GM12878 (cell line): ENCODE data around the gene GSG1L2. TPM values are rescaled to one million over a fixed set of nuclear protein-coding genes. Genes with fewer than 3 reads are reported as not detected.

Experiments used
- ATAC-seq: fragments of 200-7000 bp; cut with Tn5 transposase; 3 replicates; pipeline ENCODE4 v1.9.1; 2020; ENCODE audit warnings: mild to moderate bottlenecking, moderate library complexity
- BruUV-seq: library from RNA; stranded (reverse); fragments of 400-500 nt; replicated peaks from 2 replicates; lab custom pipeline; 2021; lab: Mats Ljungman, UMichigan
- CTCF ChIA-PET: fragments of 300-600 bp; sonication (Branson Sonifier 250); formaldehyde crosslinking; extraction: SDS; loops from one replicate; lab custom pipeline; 2021; ENCODE audit warnings: inconsistent platforms; lab: Yijun Ruan, JAX
- POLR2A ChIA-PET: fragments of 350-600 bp; formaldehyde crosslinking; extraction: SDS; loops from one replicate; lab custom pipeline; 2021; ENCODE audit warnings: inconsistent platforms; lab: Charles Lee
- RAD21 ChIA-PET: fragments of 300-600 bp; sonication (Branson Sonifier 250); formaldehyde crosslinking; loops from one replicate; lab custom pipeline; 2023; ENCODE audit warnings: antibody characterized with exemption; ENCODE audit not compliant: unreplicated experiment; lab: Charles Lee
- SMC1A ChIA-PET: fragments of 300-600 bp; sonication (Branson Sonifier 250); formaldehyde crosslinking; loops from one replicate; lab custom pipeline; 2023; ENCODE audit not compliant: unreplicated experiment, uncharacterized antibody; lab: Charles Lee
- DNase-seq: peaks from one replicate; pipeline ENCODE4 v3.0.0-alpha.2; 2011; ENCODE audit warnings: low read depth, low spot score
- FAIRE-seq: peaks from 3 replicates; lab custom pipeline; 2011; peaks lifted over from hg19 to GRCh38; lab: Jason Lieb, UNC
- H2AFZ ChIP-seq: 2 replicates; pipeline ENCODE4 v1.6.0; 2011; ENCODE audit warnings: low read depth, low read length, control low read depth; ENCODE audit not compliant: control insufficient read depth
- H3K27ac ChIP-seq: 2 replicates; pipeline ENCODE4 v1.5.1; 2011; ENCODE audit warnings: control low read depth; ENCODE audit not compliant: control insufficient read depth, insufficient read depth
- H3K27me3 ChIP-seq, 2 experiments: replicated peaks in 1 of 2; 2 replicates each; pipeline versions ENCODE4 v1.6.0 to v1.6.1; 2011; ENCODE audit warnings: low read length in 1 of 2; ENCODE audit not compliant: control insufficient read depth in 2 of 2, insufficient read depth in 2 of 2
- H3K36me3 ChIP-seq, 2 experiments: 2 replicates each; pipeline ENCODE4 v1.5.1; 2011; ENCODE audit warnings: low read length in 1 of 2; ENCODE audit not compliant: control insufficient read depth in 2 of 2, insufficient read depth in 2 of 2
- H3K4me1 ChIP-seq: 2 replicates; pipeline ENCODE4 v1.6.1; 2011; ENCODE audit warnings: mild to moderate bottlenecking, low read length, moderate library complexity, mixed read lengths; ENCODE audit not compliant: control insufficient read depth, insufficient read depth
- H3K4me2 ChIP-seq: 2 replicates; pipeline ENCODE4 v1.6.0; 2011; ENCODE audit warnings: control low read depth; ENCODE audit not compliant: control insufficient read depth, insufficient read depth
- H3K4me3 ChIP-seq: fragments of 200-600 bp; sonication (generic); 2 replicates; pipeline ENCODE4 v1.5.1; 2016
- H3K79me2 ChIP-seq: 2 replicates; pipeline ENCODE4 v1.6.0; 2011; ENCODE audit warnings: low read length; ENCODE audit not compliant: control insufficient read depth, insufficient read depth
- H3K9ac ChIP-seq: 2 replicates; pipeline ENCODE4 v1.8.0; 2011; ENCODE audit warnings: low read length, control low read depth, mixed read lengths; ENCODE audit not compliant: control insufficient read depth, insufficient read depth
- H3K9me3 ChIP-seq: replicated peaks from 3 replicates; pipeline ENCODE4 v1.5.1; 2011; ENCODE audit warnings: mild to moderate bottlenecking, low read length; ENCODE audit not compliant: control insufficient read depth, insufficient read depth
- H4K20me1 ChIP-seq: 2 replicates; pipeline ENCODE4 v1.6.0; 2011; ENCODE audit not compliant: control insufficient read depth, insufficient read depth
- E2F8 ChIP-seq: fragments of 450-650 bp; IDR thresholded peaks from 2 replicates; pipeline ENCODE4 v1.6.1; 2018; ENCODE audit warnings: mild to moderate bottlenecking, low read depth, moderate library complexity; ENCODE audit not compliant: partially characterized antibody
- FOXM1 ChIP-seq: IDR thresholded peaks from 2 replicates; pipeline ENCODE4 v1.6.1; 2012; ENCODE audit warnings: low read depth, mild to moderate bottlenecking, inconsistent platforms, low read length, moderate library complexity
- HCFC1 ChIP-seq: fragments of 150-350 bp; IDR thresholded peaks from 2 replicates; pipeline ENCODE4 v1.6.1; 2014; ENCODE audit warnings: low read length
- HDGF ChIP-seq: fragments of 450-650 bp; IDR thresholded peaks from 2 replicates; pipeline ENCODE4 v1.6.1; 2016; ENCODE audit warnings: antibody characterized with exemption
- JUND ChIP-seq: IDR thresholded peaks from 2 replicates; pipeline ENCODE4 v1.6.1; 2012; ENCODE audit warnings: low read depth, mild to moderate bottlenecking, low read length, improper control_type of control experiment, moderate library complexity
- POLR2A ChIP-seq: IDR thresholded peaks from 2 replicates; pipeline ENCODE4 v1.6.1; 2011; ENCODE audit warnings: low read depth, mild to moderate bottlenecking, low read length
- RB1 ChIP-seq: fragments of 450-650 bp; formaldehyde crosslinking; IDR thresholded peaks from 2 replicates; pipeline ENCODE4 v1.6.1; 2017; ENCODE audit warnings: mild to moderate bottlenecking, borderline replicate concordance
- SIX5 ChIP-seq: IDR thresholded peaks from 2 replicates; pipeline ENCODE4 v1.6.1; 2011; ENCODE audit warnings: mild to moderate bottlenecking, low read depth, low read length, moderate library complexity; ENCODE audit not compliant: severe bottlenecking
- SMARCA5 ChIP-seq: fragments of 450-650 bp; IDR thresholded peaks from 2 replicates; pipeline ENCODE4 v1.6.1; 2017; ENCODE audit warnings: mild to moderate bottlenecking
- SPI1 ChIP-seq: IDR thresholded peaks from 2 replicates; pipeline ENCODE4 v1.6.1; 2011; ENCODE audit warnings: low read depth, mild to moderate bottlenecking, low read length, moderate library complexity, borderline replicate concordance; ENCODE audit not compliant: insufficient read depth
- SUPT20H ChIP-seq: IDR thresholded peaks from 2 replicates; pipeline ENCODE4 v1.6.1; 2011; ENCODE audit warnings: low read depth, mild to moderate bottlenecking, low read length, moderate library complexity, borderline replicate concordance; ENCODE audit not compliant: control insufficient read depth
- TCF12 ChIP-seq: IDR thresholded peaks from 2 replicates; pipeline ENCODE4 v1.6.1; 2011; ENCODE audit warnings: low read depth, mild to moderate bottlenecking, low read length
- ZNF622 ChIP-seq: fragments of 450-650 bp; IDR thresholded peaks from 2 replicates; pipeline ENCODE4 v1.6.1; 2017; ENCODE audit warnings: mild to moderate bottlenecking, inconsistent platforms
- WGBS: methylation state at CpG from one replicate; pipeline ENCODE4 v1.1.6; 2016; ENCODE audit warnings: low lambda C conversion rate; ENCODE audit not compliant: insufficient replicate concordance, insufficient coverage; ENCODE audit errors: missing lambda C conversion rate; 5-methylcytosine and 5-hydroxymethylcytosine counted together
- in situ Hi-C: fragments of 300-500 bp; cut with MboI; formaldehyde crosslinking; loops from 9 replicates; pipeline ENCODE4 v1.14.3; 2018; ENCODE audit warnings: mixed read lengths
- intact Hi-C: fragments of 100-400 bp; cut with micrococcal nuclease; formaldehyde crosslinking; loops from one replicate; pipeline ENCODE4 v1.14.2; 2022; ENCODE audit not compliant: unreplicated experiment
- polyA plus RNA-seq, 11 experiments: library from polyadenylated mRNA; depleted of rRNA in 4 of 11; unstranded in 6 of 11; stranded (reverse) in 5 of 11; fragments of >200 nt; fragmentation: Nextera tagmentation in 4 of 11; fragmentation: Illumina TruSeq in 1 of 11; extraction: Ambion mirVana in 4 of 11; extraction: Trizol in 1 of 11; gene quantifications; 1 replicate in 1 of 11; 2 replicates in 10 of 11; pipeline versions ENCODE4 v1.2.1 to v1.2.3, GENCODE V29; 2011 to 2016; ENCODE audit warnings: inconsistent platforms in 2 of 11, missing spikeins in 2 of 11, low read depth in 1 of 11
- total RNA-seq, 4 experiments: library from RNA; depleted of rRNA in 3 of 4; stranded (reverse); fragments of >200 nt in 3 of 4; fragmentation: Illumina TruSeq in 1 of 4; extraction: Trizol in 1 of 4; gene quantifications; 2 replicates each; pipeline versions ENCODE4 v1.2.1 to v1.2.3, GENCODE V29; 2013 to 2021
- TF ChIP-seq, protein P1 (sequence below), 3 experiments: IDR thresholded peaks in 2 of 3; conservative IDR thresholded peaks in 1 of 3; 2 replicates each; pipeline ENCODE4 v1.5.1; 2011; ENCODE audit warnings: low read depth in 3 of 3, low read length in 3 of 3, mild to moderate bottlenecking in 3 of 3, control low read depth in 2 of 3, moderate library complexity in 2 of 3, inconsistent platforms in 1 of 3, mixed read lengths in 1 of 3; ENCODE audit not compliant: control insufficient read depth in 2 of 3, insufficient read depth in 1 of 3; ENCODE audit errors: extremely low read depth in 1 of 3
- TF ChIP-seq, protein P2 (sequence below): fragments of 450-650 bp; IDR thresholded peaks from 2 replicates; pipeline ENCODE4 v1.6.1; 2017; ENCODE audit warnings: mild to moderate bottlenecking, moderate library complexity

Gene GSG1L2
- total and polyA plus RNA-seq, 10 of the 15 experiments (the other 5 are each of a cell fraction or from before 2014, with no cell fraction given), result not detected

- TF ChIP-seq, protein P1, sequence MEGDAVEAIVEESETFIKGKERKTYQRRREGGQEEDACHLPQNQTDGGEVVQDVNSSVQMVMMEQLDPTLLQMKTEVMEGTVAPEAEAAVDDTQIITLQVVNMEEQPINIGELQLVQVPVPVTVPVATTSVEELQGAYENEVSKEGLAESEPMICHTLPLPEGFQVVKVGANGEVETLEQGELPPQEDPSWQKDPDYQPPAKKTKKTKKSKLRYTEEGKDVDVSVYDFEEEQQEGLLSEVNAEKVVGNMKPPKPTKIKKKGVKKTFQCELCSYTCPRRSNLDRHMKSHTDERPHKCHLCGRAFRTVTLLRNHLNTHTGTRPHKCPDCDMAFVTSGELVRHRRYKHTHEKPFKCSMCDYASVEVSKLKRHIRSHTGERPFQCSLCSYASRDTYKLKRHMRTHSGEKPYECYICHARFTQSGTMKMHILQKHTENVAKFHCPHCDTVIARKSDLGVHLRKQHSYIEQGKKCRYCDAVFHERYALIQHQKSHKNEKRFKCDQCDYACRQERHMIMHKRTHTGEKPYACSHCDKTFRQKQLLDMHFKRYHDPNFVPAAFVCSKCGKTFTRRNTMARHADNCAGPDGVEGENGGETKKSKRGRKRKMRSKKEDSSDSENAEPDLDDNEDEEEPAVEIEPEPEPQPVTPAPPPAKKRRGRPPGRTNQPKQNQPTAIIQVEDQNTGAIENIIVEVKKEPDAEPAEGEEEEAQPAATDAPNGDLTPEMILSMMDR (IDR thresholded peaks at IDR 0.05 in 2 of 3, conservative IDR thresholded peaks at IDR 0.05 in 1 of 3; ENCODE audit: control insufficient read depth in 2 of 3, extremely low read depth in 1 of 3, insufficient read depth in 1 of 3, low read depth in 3 of 3, low read length in 3 of 3), result no peak
- TF ChIP-seq RB1 (no peak), FOXM1 (no peak), TCF12 (no peak)
- TF ChIP-seq, protein P2, sequence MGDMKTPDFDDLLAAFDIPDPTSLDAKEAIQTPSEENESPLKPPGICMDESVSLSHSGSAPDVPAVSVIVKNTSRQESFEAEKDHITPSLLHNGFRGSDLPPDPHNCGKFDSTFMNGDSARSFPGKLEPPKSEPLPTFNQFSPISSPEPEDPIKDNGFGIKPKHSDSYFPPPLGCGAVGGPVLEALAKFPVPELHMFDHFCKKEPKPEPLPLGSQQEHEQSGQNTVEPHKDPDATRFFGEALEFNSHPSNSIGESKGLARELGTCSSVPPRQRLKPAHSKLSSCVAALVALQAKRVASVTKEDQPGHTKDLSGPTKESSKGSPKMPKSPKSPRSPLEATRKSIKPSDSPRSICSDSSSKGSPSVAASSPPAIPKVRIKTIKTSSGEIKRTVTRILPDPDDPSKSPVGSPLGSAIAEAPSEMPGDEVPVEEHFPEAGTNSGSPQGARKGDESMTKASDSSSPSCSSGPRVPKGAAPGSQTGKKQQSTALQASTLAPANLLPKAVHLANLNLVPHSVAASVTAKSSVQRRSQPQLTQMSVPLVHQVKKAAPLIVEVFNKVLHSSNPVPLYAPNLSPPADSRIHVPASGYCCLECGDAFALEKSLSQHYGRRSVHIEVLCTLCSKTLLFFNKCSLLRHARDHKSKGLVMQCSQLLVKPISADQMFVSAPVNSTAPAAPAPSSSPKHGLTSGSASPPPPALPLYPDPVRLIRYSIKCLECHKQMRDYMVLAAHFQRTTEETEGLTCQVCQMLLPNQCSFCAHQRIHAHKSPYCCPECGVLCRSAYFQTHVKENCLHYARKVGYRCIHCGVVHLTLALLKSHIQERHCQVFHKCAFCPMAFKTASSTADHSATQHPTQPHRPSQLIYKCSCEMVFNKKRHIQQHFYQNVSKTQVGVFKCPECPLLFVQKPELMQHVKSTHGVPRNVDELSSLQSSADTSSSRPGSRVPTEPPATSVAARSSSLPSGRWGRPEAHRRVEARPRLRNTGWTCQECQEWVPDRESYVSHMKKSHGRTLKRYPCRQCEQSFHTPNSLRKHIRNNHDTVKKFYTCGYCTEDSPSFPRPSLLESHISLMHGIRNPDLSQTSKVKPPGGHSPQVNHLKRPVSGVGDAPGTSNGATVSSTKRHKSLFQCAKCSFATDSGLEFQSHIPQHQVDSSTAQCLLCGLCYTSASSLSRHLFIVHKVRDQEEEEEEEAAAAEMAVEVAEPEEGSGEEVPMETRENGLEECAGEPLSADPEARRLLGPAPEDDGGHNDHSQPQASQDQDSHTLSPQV, result no peak
Observed at GRCh38 chr17:9821921-9822320, at the start of gene GSG1L2 (continued).

- no peak for FAIRE-seq
- intact Hi-C loops, result no loop called here
- no peak for TF ChIP-seq SIX5
- TF ChIP-seq HDGF, result no peak
- TF ChIP-seq POLR2A, result no peak
- TF ChIP-seq SMARCA5, result no peak
- TF ChIP-seq SUPT20H, result no peak
- TF ChIP-seq E2F8, result no peak
- no peak for TF ChIP-seq ZNF622
- TF ChIP-seq SPI1, result no peak
- TF ChIP-seq JUND, result no peak
- TF ChIP-seq HCFC1, result no peak
Observed at GRCh38 chr17:9868552-9868951, 46.7 kb upstream of the GSG1L2 start.

More at GRCh38 chr17:9868552-9868951, 46.7 kb upstream of the GSG1L2 start:
- Histone ChIP-seq H3K27ac (no peak overlapping the region), H3K9ac (no peak overlapping the region), H3K4me2 (no peak overlapping the region), H2AFZ (no peak overlapping the region), H4K20me1 (no peaks in the 10 kb centered on the region), H3K36me3 (no peaks in the 10 kb centered on the region), H3K79me2 (no peaks in the 10 kb centered on the region), H3K9me3 (no peaks in the 10 kb centered on the region), H3K27me3 (no peaks in the 10 kb centered on the region), H3K4me1 (no peaks in the 10 kb centered on the region), H3K4me3 (no peak overlapping the region)
- no peak for DNase-seq
- ChIA-PET CTCF (no interaction called here), RAD21 (no interaction called here), SMC1A (no interaction called here), POLR2A (no interaction called here)
- WGBS, result 2% methylated on average over 3 of the region's 3 CpGs
- in situ Hi-C loops, result no loop called here
- BruUV-seq, result no TSS peak
- ATAC-seq, result no peak
